HepG2 (cell line): ENCODE measurements around the gene GRK4. TPM values are rescaled to one million over a fixed set of nuclear protein-coding genes. Genes with fewer than 3 reads are reported as not detected.
A peak's percentile ranks its signal among the peaks of the same experiment; 100 is the strongest.

Source experiments
- ATAC-seq: fragments of 200-7000 bp; cut with Tn5 transposase; 3 replicates; pipeline ENCODE4 v1.9.1; 2020; ENCODE audit warnings: mild to moderate bottlenecking, moderate library complexity
- BruUV-seq: library from RNA; stranded (reverse); fragments of 400-500 nt; replicated peaks from 2 replicates; lab custom pipeline; 2021; lab: Mats Ljungman, UMichigan
- CTCF ChIA-PET: fragments of 300-600 bp; formaldehyde crosslinking; extraction: SDS; loops from one replicate; lab custom pipeline; 2021; ENCODE audit warnings: low total read pairs, inconsistent platforms, low intra/inter-chr PET ratio; lab: Yijun Ruan, JAX
- POLR2A ChIA-PET: fragments of 350-600 bp; sonication (Branson Sonifier 250); formaldehyde crosslinking; loops from one replicate; lab custom pipeline; 2020; ENCODE audit warnings: antibody characterized with exemption, inconsistent platforms; lab: Yijun Ruan, JAX
- DNase-seq: peaks from one replicate; pipeline ENCODE4 v3.0.0-alpha.2; 2015; ENCODE audit warnings: low spot score
- FAIRE-seq: peaks from 3 replicates; lab custom pipeline; 2011; peaks lifted over from hg19 to GRCh38; lab: Jason Lieb, UNC
- H2AFZ ChIP-seq: one replicate; pipeline ENCODE4 v1.6.1; 2011; ENCODE audit warnings: low read length, inconsistent platforms
- H3K27ac ChIP-seq: fragments of 300-600 bp; 3 replicates; pipeline ENCODE4 v1.8.0; 2011; ENCODE audit warnings: mixed run types, mild to moderate bottlenecking, mixed read lengths, low read length, inconsistent platforms; ENCODE audit not compliant: insufficient read depth; ENCODE audit errors: extremely low read length
- H3K27me3 ChIP-seq, 2 experiments: fragments of 200-600 bp in 1 of 2; 2 replicates in 1 of 2; 3 replicates in 1 of 2; pipeline versions ENCODE4 v1.6.0 to v1.8.0; 2011; ENCODE audit warnings: low read length in 2 of 2, mild to moderate bottlenecking in 2 of 2, moderate library complexity in 2 of 2, inconsistent platforms in 1 of 2; ENCODE audit not compliant: insufficient read depth in 2 of 2, control insufficient read depth in 1 of 2
- H3K36me3 ChIP-seq, 2 experiments: fragments of 200-600 bp in 1 of 2; replicated peaks in 1 of 2; 2 replicates in 1 of 2; 3 replicates in 1 of 2; pipeline versions ENCODE4 v1.5.1 to v1.8.0; 2011; ENCODE audit warnings: low read length in 2 of 2, inconsistent platforms in 1 of 2; ENCODE audit not compliant: insufficient read depth in 2 of 2, control insufficient read depth in 1 of 2
- H3K4me1 ChIP-seq: 2 replicates; pipeline ENCODE4 v1.5.1; 2012; ENCODE audit warnings: low read length, inconsistent platforms; ENCODE audit not compliant: insufficient read depth
- H3K4me2 ChIP-seq: 2 replicates; pipeline ENCODE4 v1.6.0; 2011; ENCODE audit warnings: low read depth, low read length, inconsistent platforms
- H3K4me3 ChIP-seq, 3 experiments: fragments of 200-600 bp in 1 of 3; sonication (generic), shearing (Covaris generic) in 1 of 3; replicated peaks in 1 of 3; 2 replicates each; pipeline ENCODE4 v1.5.1; 2011 to 2016; ENCODE audit warnings: low read length in 3 of 3, inconsistent platforms in 2 of 3, low read depth in 2 of 3, mild to moderate bottlenecking in 2 of 3, control low read depth in 1 of 3, mixed read lengths in 1 of 3; ENCODE audit not compliant: insufficient read depth in 1 of 3
- H3K79me2 ChIP-seq: one replicate; pipeline ENCODE4 v1.6.1; 2011; ENCODE audit warnings: low read length, inconsistent platforms; ENCODE audit not compliant: insufficient read depth
- H3K9ac ChIP-seq: 2 replicates; pipeline ENCODE4 v1.6.0; 2011; ENCODE audit warnings: mild to moderate bottlenecking, low read depth, low read length, inconsistent platforms; ENCODE audit not compliant: insufficient read depth
- H3K9me3 ChIP-seq: 2 replicates; pipeline ENCODE4 v1.5.1; 2012; ENCODE audit warnings: mild to moderate bottlenecking, low read length
- H4K20me1 ChIP-seq: 2 replicates; pipeline ENCODE4 v1.6.0; 2011; ENCODE audit warnings: inconsistent platforms, mild to moderate bottlenecking, low read length, moderate library complexity; ENCODE audit not compliant: insufficient read depth
- AGO2 ChIP-seq: fragments of 200-400 bp; formaldehyde crosslinking; optimal IDR thresholded peaks from 2 replicates; pipeline ENCODE3; 2017; ENCODE audit warnings: mild to moderate bottlenecking, low read depth, low read length, moderate library complexity
- ARNT2 ChIP-seq: sonication (generic); formaldehyde crosslinking; IDR thresholded peaks from 2 replicates; pipeline ENCODE4 v1.8.0; 2022; ENCODE audit warnings: mild to moderate bottlenecking, low read depth, missing genetic modification reagents, moderate library complexity
- ATF7 ChIP-seq, 2 experiments: fragments of 450-650 bp in 1 of 2; sonication (generic) in 1 of 2; formaldehyde crosslinking in 1 of 2; IDR thresholded peaks; 2 replicates each; pipeline versions ENCODE4 v1.4.0 to v1.6.1; 2016 to 2020; ENCODE audit warnings: antibody characterized with exemption in 1 of 2, mild to moderate bottlenecking in 1 of 2, missing genetic modification reagents in 1 of 2
- CSRNP1 ChIP-seq: sonication (generic); formaldehyde crosslinking; IDR thresholded peaks from 2 replicates; pipeline ENCODE4 v1.8.1; 2023; ENCODE audit warnings: mild to moderate bottlenecking, missing genetic modification reagents
- E2F2 ChIP-seq: sonication (generic); formaldehyde crosslinking; IDR thresholded peaks from 2 replicates; pipeline ENCODE4 v1.4.0; 2020; ENCODE audit warnings: missing genetic modification reagents, borderline replicate concordance
- GATAD1 ChIP-seq: IDR thresholded peaks from 2 replicates; pipeline ENCODE4 v1.6.1; 2016; ENCODE audit warnings: missing genetic modification reagents, missing compliant biosample characterization
- HNRNPL ChIP-seq: fragments of 200-400 bp; formaldehyde crosslinking; IDR thresholded peaks from 2 replicates; pipeline ENCODE4 v1.6.1; 2017; ENCODE audit warnings: mild to moderate bottlenecking, low read depth, low read length
- KDM3A ChIP-seq: IDR thresholded peaks from 2 replicates; pipeline ENCODE4 v1.6.1; 2018; ENCODE audit warnings: low read depth, missing compliant biosample characterization
- TFAP4 ChIP-seq: sonication (generic); IDR thresholded peaks from 2 replicates; pipeline ENCODE4 v1.6.1; 2016; ENCODE audit warnings: low read depth, borderline replicate concordance
- ZNF776 ChIP-seq: sonication (generic); formaldehyde crosslinking; IDR thresholded peaks from 2 replicates; pipeline ENCODE4 v1.4.0; 2020; ENCODE audit warnings: mild to moderate bottlenecking, missing genetic modification reagents
- ZNF879 ChIP-seq: sonication (generic); formaldehyde crosslinking; IDR thresholded peaks from 2 replicates; pipeline ENCODE4 v1.8.1; 2023; ENCODE audit warnings: missing genetic modification reagents
- WGBS: methylation state at CpG from one replicate; pipeline ENCODE4 v1.1.6; 2017; ENCODE audit warnings: low lambda C conversion rate; 5-methylcytosine and 5-hydroxymethylcytosine counted together
- in situ Hi-C: cut with HindIII; loops from 2 replicates; pipeline ENCODE4 v1.10.0; 2017; ENCODE audit warnings: low pct_unique_long_range_greater_than_20kb; ENCODE audit not compliant: extremely low pct_ligation_motif_present
- intact Hi-C: fragments of 100-400 bp; cut with micrococcal nuclease; formaldehyde crosslinking; loops from one replicate; pipeline ENCODE4 v1.10.0; 2022; ENCODE audit not compliant: unreplicated experiment
- polyA plus RNA-seq, 8 experiments: library from polyadenylated mRNA; depleted of rRNA in 3 of 8; stranded (reverse) in 7 of 8; unstranded in 1 of 8; fragments of >200 nt; fragmentation: Illumina TruSeq in 4 of 8; extraction: Trizol in 4 of 8; gene quantifications; 2 replicates each; pipeline versions ENCODE4 v1.2.1 to v1.2.3, GENCODE V29; 2011 to 2016; ENCODE audit warnings: low read depth in 4 of 8, missing spikeins in 1 of 8, mixed read lengths in 1 of 8; ENCODE audit not compliant: insufficient read depth in 1 of 8
- total RNA-seq, 5 experiments: library from RNA; depleted of rRNA; stranded (reverse); fragments of >200 nt; fragmentation: Illumina TruSeq; extraction: Trizol; gene quantifications; 2 replicates each; pipeline ENCODE4 v1.2.3, GENCODE V29; 2016; ENCODE audit warnings: low read depth in 1 of 5

The GRK4 gene
- total and polyA plus RNA-seq, 2 of the 13 experiments (the other 11 are each of a cell fraction or from before 2014, with no cell fraction given): 1.8 to 2.0 TPM

GRCh38 chr4:2932321-2932950, 30.9 kb upstream of the GRK4 start (continued):
- TF ChIP-seq CSRNP1 (no peak), HNRNPL (0 out of 2 replicates have a peak, but pooled peaks have one; percentile 39), KDM3A (no peak)

GRCh38 chr4:2932951-2933565, 30.3 kb upstream of the GRK4 start:
- ChIA-PET POLR2A (no interaction called here), CTCF (no interaction called here)
- no peak for ATAC-seq
- intact Hi-C loops: loop anchor here (10.0 kb wide), 1 partner anchor 68 kb away; no protein-coding TSS in a partner anchor
- FAIRE-seq: no peak
- in situ Hi-C loops: no loop called here
- H3K4me3 ChIP-seq: no peak overlapping the region; a peak in 2 of 6 replicates
- H3K27me3 ChIP-seq: no peaks in the 10 kb centered on the region; a peak in 1 of 5 replicates
- WGBS: 93% methylated on average over 10 of the region's 15 CpGs
- TF ChIP-seq E2F2 (CRISPR knock-in tag): no peak
- TF ChIP-seq ZNF879 (CRISPR knock-in tag): no peak
- no peak for TF ChIP-seq TFAP4
- TF ChIP-seq ATF7 (IDR thresholded peaks at IDR 0.05): no peak
- TF ChIP-seq ATF7 (CRISPR knock-in tag; IDR thresholded peaks at IDR 0.05): 0 out of 2 replicates have a peak, but pooled peaks have one; percentile 20
- TF ChIP-seq ARNT2: no peak
- TF ChIP-seq AGO2: peak; percentile 19
- 0 out of 2 replicates have a peak, but pooled peaks have one; percentile 15 for TF ChIP-seq ZNF776
- TF ChIP-seq GATAD1 (CRISPR knock-in tag): no peak
- TF ChIP-seq HNRNPL: peak; percentile 43; the same call in 1 of the 2 replicates
- no peak overlapping the region for H3K27ac ChIP-seq
- no peak overlapping the region for H3K4me2 ChIP-seq
- H2AFZ ChIP-seq: no peak overlapping the region
- peaks cover 13 to 22% of the 10 kb centered on the region in 2 experiments; a peak in 4 of 5 replicates for H3K36me3 ChIP-seq
- no TSS peak for BruUV-seq
- peaks cover 17% of the 10 kb centered on the region; the same call in 1 of the 2 replicates for H4K20me1 ChIP-seq
- no peak for DNase-seq
- H3K4me1 ChIP-seq: peaks cover 49% of the 10 kb centered on the region
- no peaks in the 10 kb centered on the region for H3K9me3 ChIP-seq
- no peak overlapping the region for H3K9ac ChIP-seq
- H3K79me2 ChIP-seq: peaks cover 10% of the 10 kb centered on the region
